Activated T-cell treated with anti-CD3 and anti-CD28 coated beads for 1 hour (primary cell): ENCODE results near the gene CLMN.

Experiments used
- DNase-seq: peaks from one replicate; pipeline ENCODE4 v3.0.0-alpha.2; 2020; ENCODE audit warnings: low read depth

The CLMN gene

GRCh38 chr14:95238487-95239298 lies 81.0 kb downstream of the CLMN start:
- no peak for DNase-seq

- DNase-seq = no peak
Observed at GRCh38 chr14:95237958-95238340, 81.8 kb downstream of the CLMN start.

- no peak for DNase-seq
Observed at GRCh38 chr14:95237121-95237957, 82.4 kb downstream of the CLMN start.

GRCh38 chr14:95236221-95236620 lies 83.5 kb downstream of the CLMN start:
- DNase-seq = no peak

GRCh38 chr14:95235767-95236166 lies 83.9 kb downstream of the CLMN start:
- DNase-seq = no peak

- no peak for DNase-seq
Observed at GRCh38 chr14:95235351-95235750, 84.4 kb downstream of the CLMN start.

GRCh38 chr14:95234426-95234825 lies 85.3 kb downstream of the CLMN start:
- DNase-seq = no peak

GRCh38 chr14:95233702-95234241 lies 85.9 kb downstream of the CLMN start:
- no peak for DNase-seq

GRCh38 chr14:95232894-95233584 lies 86.7 kb downstream of the CLMN start:
- DNase-seq = no peak

GRCh38 chr14:95231966-95232633 lies 87.6 kb downstream of the CLMN start:
- no peak for DNase-seq

- no peak for DNase-seq
Observed at GRCh38 chr14:95229749-95230148, 90.0 kb downstream of the CLMN start.

GRCh38 chr14:95228240-95228639 lies 91.5 kb downstream of the CLMN start:
- DNase-seq = no peak

GRCh38 chr14:95227279-95227860 lies 92.3 kb downstream of the CLMN start:
- no peak for DNase-seq

- DNase-seq = no peak
Observed at GRCh38 chr14:95226801-95227200, 92.9 kb downstream of the CLMN start.

GRCh38 chr14:95225251-95225887 lies 94.3 kb downstream of the CLMN start:
- no peak for DNase-seq

- no peak for DNase-seq
Observed at GRCh38 chr14:95222870-95223398, 96.8 kb downstream of the CLMN start.

- no peak for DNase-seq
Observed at GRCh38 chr14:95222151-95222631, 97.5 kb downstream of the CLMN start.

- no peak for DNase-seq
Observed at GRCh38 chr14:95221531-95221930, 98.2 kb downstream of the CLMN start.

- no peak for DNase-seq
Observed at GRCh38 chr14:95220663-95221231, 99.0 kb downstream of the CLMN start.
